ENCODE measurements around the gene HDAC9. TPM values are rescaled to one million over a fixed set of nuclear protein-coding genes. Genes with fewer than 3 reads are reported as not detected.

The HDAC9 gene
- total RNA-seq, 1 donor = 55.0 TPM

DNA sequence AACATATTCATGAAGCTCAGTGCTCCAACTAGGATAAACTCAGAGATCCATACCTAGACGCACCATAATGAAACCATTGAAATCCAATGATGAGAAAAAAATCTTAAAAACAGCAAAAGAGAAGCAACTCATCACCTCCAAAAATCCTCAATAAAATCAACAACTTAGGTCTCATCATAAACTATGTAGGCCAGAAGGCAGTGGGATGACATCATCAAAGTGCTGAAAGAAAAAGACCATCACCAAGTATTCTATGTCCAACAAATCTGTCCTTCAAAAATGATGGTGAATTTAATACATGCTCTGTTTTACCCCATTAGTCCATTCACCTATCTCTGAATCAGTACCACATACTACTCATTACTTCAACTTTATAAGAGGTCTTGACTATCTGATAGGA is 304.4 kb downstream of the HDAC9 start:
- H3K4me3 ChIP-seq (ENCODE audit: low read depth, low read length) = no peak overlapping the region
- DNase-seq (ENCODE audit: low read depth) = no peak
- no peak for TF ChIP-seq CTCF (IDR thresholded peaks at IDR 0.05; ENCODE audit: insufficient read depth, low read length)

DNA sequence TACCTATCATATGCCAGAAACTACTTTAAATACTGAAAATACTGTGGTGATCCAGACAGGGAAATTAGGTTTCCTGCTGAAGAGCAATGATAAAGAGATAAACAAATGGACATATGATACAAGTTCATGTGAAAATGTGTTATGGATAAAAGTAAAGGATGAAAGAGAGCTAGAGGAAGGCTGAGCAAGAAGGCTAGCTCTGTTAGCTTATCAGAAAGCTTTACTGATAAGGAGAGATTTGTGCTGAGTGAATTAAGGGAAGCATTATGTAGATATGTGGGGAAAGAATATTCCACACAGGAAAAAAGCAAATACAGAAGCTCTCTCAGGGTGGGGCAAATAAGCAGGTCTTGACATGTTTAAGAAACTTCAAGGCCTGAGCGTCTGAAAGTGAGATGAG is 308.4 kb downstream of the HDAC9 start:
- TF ChIP-seq CTCF (IDR thresholded peaks at IDR 0.05; ENCODE audit: insufficient read depth, low read length) = no peak
- no peak for DNase-seq (ENCODE audit: low read depth)
- no peak overlapping the region for H3K4me3 ChIP-seq (ENCODE audit: low read depth, low read length)

DNA sequence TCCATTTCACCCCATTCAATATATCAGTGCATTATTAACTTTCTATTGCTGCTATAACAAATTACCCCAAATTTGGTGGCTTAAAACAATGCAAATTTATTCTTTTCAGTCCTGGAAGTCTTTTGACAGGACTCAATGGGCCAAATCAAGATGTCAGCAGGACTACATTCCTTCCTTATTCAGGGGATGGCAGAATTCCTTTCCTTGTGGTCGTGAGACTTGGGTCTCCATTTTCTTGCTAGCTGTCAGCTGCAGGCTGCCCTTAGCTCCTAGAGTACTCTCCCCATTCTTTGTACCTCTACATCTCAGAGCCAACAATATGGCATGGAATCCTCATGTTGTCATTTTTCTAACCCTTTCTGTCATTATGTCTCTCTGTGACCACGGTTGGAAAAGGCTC is 310.6 kb downstream of the HDAC9 start:
- no peak overlapping the region for H3K4me3 ChIP-seq (ENCODE audit: low read depth, low read length)
- TF ChIP-seq CTCF (IDR thresholded peaks at IDR 0.05; ENCODE audit: insufficient read depth, low read length) = no peak
- no peak for DNase-seq (ENCODE audit: low read depth)

DNA sequence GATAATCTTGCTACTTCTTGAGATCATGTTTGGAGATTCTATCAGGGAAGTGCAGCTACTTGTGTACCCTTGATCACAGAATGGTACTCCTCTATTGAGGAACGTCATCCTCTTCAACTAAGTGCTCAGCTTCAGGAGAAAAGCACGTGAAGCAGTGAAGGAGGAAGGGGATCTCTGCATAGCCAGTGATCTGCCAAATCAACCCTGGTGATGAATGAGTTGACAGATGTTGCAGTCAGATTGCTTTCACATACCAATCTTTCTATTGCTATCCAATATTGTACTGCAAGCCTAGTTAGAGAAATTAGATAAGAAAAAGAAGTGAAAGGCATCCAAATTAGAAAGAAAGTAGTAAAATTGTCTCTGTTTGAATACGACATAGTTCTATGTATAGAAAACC is 312.5 kb downstream of the HDAC9 start:
- DNase-seq (ENCODE audit: low read depth) = no peak
- H3K4me3 ChIP-seq (ENCODE audit: low read depth, low read length) = no peak overlapping the region
- no peak for TF ChIP-seq CTCF (IDR thresholded peaks at IDR 0.05; ENCODE audit: insufficient read depth, low read length)

- no peak for TF ChIP-seq CTCF (IDR thresholded peaks at IDR 0.05; ENCODE audit: insufficient read depth, low read length)
- DNase-seq (ENCODE audit: low read depth) = no peak
- H3K4me3 ChIP-seq (ENCODE audit: low read depth, low read length) = no peak overlapping the region
Observed at GRCh38 chr7:18815261-18815960, 319.9 kb downstream of the HDAC9 start.

GRCh38 chr7:18820981-18821380 is 325.4 kb downstream of the HDAC9 start:
- no peak for TF ChIP-seq CTCF (IDR thresholded peaks at IDR 0.05; ENCODE audit: insufficient read depth, low read length)
- no peak overlapping the region for H3K4me3 ChIP-seq (ENCODE audit: low read depth, low read length)
- no peak for DNase-seq (ENCODE audit: low read depth)

DNA sequence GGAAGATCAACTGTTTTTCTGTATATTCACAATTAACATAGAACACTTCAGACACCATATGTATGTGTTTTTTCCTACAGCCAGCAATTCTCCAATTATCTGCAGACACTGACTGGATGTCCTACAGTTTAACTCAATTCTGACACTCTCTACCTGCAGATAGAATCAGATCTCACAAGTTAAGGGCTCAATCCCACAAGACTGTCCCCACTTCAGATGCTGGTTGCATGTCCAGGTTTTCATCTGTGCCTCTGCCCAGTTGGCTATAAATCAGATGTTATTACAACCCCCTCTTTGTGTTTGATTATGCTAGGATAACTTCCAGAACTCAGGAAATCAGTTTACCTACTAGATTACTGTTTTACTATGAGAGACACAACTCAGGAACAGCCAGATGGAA is 326.0 kb downstream of the HDAC9 start:
- no peak overlapping the region for H3K4me3 ChIP-seq (ENCODE audit: low read depth, low read length)
- no peak for DNase-seq (ENCODE audit: low read depth)
- TF ChIP-seq CTCF (IDR thresholded peaks at IDR 0.05; ENCODE audit: insufficient read depth, low read length) = no peak

Measured in fibroblast of the aortic adventitia (primary cell).